SK-N-SH treated with all-trans-retinoic acid at 6 μM for 48 hours (cell line): ENCODE results near the gene ITM2B.

Experiments
- ATAC-seq: fragments of 200-7000 bp; cut with Tn5 transposase; 3 replicates; pipeline ENCODE4 v1.9.1; 2020; ENCODE audit warnings: mild to moderate bottlenecking, moderate library complexity
- ARNTL ChIP-seq: fragments of 450-650 bp; formaldehyde crosslinking; IDR thresholded peaks from 2 replicates; pipeline ENCODE4 v1.5.0; 2020; ENCODE audit warnings: low read depth, mild to moderate bottlenecking, moderate library complexity, borderline replicate concordance
- BACH2 ChIP-seq: fragments of 250-450 bp; sonication (Bioruptor Pico); IDR thresholded peaks from 2 replicates; pipeline ENCODE4 v1.9.0; 2021; ENCODE audit warnings: mild to moderate bottlenecking, borderline replicate concordance
- CSDC2 ChIP-seq: fragments of 250-450 bp; sonication (Bioruptor Pico); IDR thresholded peaks from 2 replicates; pipeline ENCODE4 v1.5.0; 2020; ENCODE audit warnings: mild to moderate bottlenecking, moderate library complexity
- ESRRG ChIP-seq: fragments of 250-450 bp; sonication (Bioruptor Pico); IDR thresholded peaks from 2 replicates; pipeline ENCODE4 v1.6.1; 2021; ENCODE audit warnings: mild to moderate bottlenecking
- ISL1 ChIP-seq: fragments of 250-450 bp; sonication (Bioruptor Pico); IDR thresholded peaks from 2 replicates; pipeline ENCODE4 v2.1.2; 2022; ENCODE audit warnings: mild to moderate bottlenecking, moderate library complexity
- OSR1 ChIP-seq: fragments of 250-450 bp; sonication (Bioruptor Pico); IDR thresholded peaks from 2 replicates; pipeline ENCODE4 v1.8.0; 2022; ENCODE audit warnings: moderate library complexity, mild to moderate bottlenecking, inconsistent platforms
- PPARA ChIP-seq: fragments of 250-450 bp; sonication (Bioruptor Pico); IDR thresholded peaks from 2 replicates; pipeline ENCODE4 v1.5.0; 2020; ENCODE audit warnings: mild to moderate bottlenecking, borderline replicate concordance
- RARB ChIP-seq: fragments of 250-450 bp; sonication (Bioruptor Pico); IDR thresholded peaks from 2 replicates; pipeline ENCODE4 v1.8.0; 2021; ENCODE audit warnings: mild to moderate bottlenecking, moderate library complexity
- SNAI2 ChIP-seq: fragments of 250-450 bp; sonication (Bioruptor Pico); IDR thresholded peaks from 2 replicates; pipeline ENCODE4 v1.5.0; 2020; ENCODE audit warnings: mild to moderate bottlenecking, moderate library complexity
- TCF4 ChIP-seq: fragments of 250-450 bp; sonication (Bioruptor Pico); IDR thresholded peaks from 2 replicates; pipeline ENCODE4 v1.8.0; 2021; ENCODE audit warnings: mild to moderate bottlenecking, moderate library complexity, borderline replicate concordance
- ZFP3 ChIP-seq: fragments of 250-450 bp; sonication (Bioruptor Pico); IDR thresholded peaks from 2 replicates; pipeline ENCODE4 v1.5.0; 2020; ENCODE audit warnings: mild to moderate bottlenecking, moderate library complexity
- ZFP30 ChIP-seq: fragments of 450-650 bp; formaldehyde crosslinking; IDR thresholded peaks from 2 replicates; pipeline ENCODE4 v1.5.0; 2022; ENCODE audit warnings: mild to moderate bottlenecking, moderate library complexity
- ZNF565 ChIP-seq: fragments of 450-650 bp; formaldehyde crosslinking; conservative IDR thresholded peaks from 2 replicates; pipeline ENCODE4 v1.5.0; 2020; ENCODE audit warnings: low read depth, mild to moderate bottlenecking, moderate library complexity
- ZNF70 ChIP-seq: fragments of 450-650 bp; formaldehyde crosslinking; IDR thresholded peaks from 2 replicates; pipeline ENCODE4 v1.5.0; 2020; ENCODE audit warnings: mild to moderate bottlenecking, moderate library complexity
- ZNF8 ChIP-seq: fragments of 450-650 bp; formaldehyde crosslinking; IDR thresholded peaks from 2 replicates; pipeline ENCODE4 v1.5.0; 2020; ENCODE audit warnings: mild to moderate bottlenecking, moderate library complexity
- TF ChIP-seq, protein P1 (sequence below): fragments of 250-450 bp; sonication (Bioruptor Pico); IDR thresholded peaks from 2 replicates; pipeline ENCODE4 v1.8.0; 2020; ENCODE audit warnings: mild to moderate bottlenecking, moderate library complexity, borderline replicate concordance
- TF ChIP-seq, protein P2 (sequence below): fragments of 250-450 bp; sonication (Bioruptor Pico); IDR thresholded peaks from 2 replicates; pipeline ENCODE4 v1.8.0; 2021; ENCODE audit warnings: low read depth, mild to moderate bottlenecking, moderate library complexity, borderline replicate concordance
- TF ChIP-seq, protein P3 (sequence below): fragments of 250-450 bp; sonication (Bioruptor Pico); IDR thresholded peaks from 2 replicates; pipeline ENCODE4 v1.5.1; 2020; ENCODE audit warnings: low read depth, mild to moderate bottlenecking, moderate library complexity
- TF ChIP-seq, protein P4 (sequence below): fragments of 250-450 bp; sonication (Bioruptor Pico); IDR thresholded peaks from 2 replicates; pipeline ENCODE4 v1.5.1; 2021; ENCODE audit warnings: mild to moderate bottlenecking, moderate library complexity
- TF ChIP-seq, protein P5 (sequence below): fragments of 250-450 bp; sonication (Bioruptor Pico); IDR thresholded peaks from 2 replicates; pipeline ENCODE4 v1.5.0; 2020; ENCODE audit warnings: mild to moderate bottlenecking, moderate library complexity

Gene ITM2B

DNA sequence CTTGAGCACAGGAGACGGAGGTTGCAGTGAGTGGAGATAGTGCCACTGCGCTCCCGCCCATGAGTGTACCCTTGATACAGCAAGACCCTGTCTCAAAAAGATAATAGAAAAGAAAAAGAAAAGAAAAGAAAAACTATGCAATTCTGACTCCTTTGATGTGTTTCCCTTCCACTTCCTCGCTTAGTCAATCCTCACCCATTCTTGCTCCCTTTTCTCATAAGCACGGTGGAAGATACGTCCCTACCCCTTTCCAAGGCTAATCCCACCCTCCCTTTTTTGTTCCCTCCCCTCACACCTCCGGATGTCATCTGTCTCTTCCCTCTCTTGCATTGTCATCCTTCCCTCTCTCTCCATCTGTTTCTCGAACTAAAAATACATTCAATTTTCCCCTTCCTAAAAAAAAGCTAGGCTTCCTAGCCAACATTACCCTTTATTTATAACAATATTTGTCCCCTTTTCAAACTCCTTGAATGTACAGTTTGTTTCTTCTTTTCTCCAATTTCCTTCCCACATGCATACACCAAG, 40.5 kb upstream of the ITM2B start:
- no peak for TF ChIP-seq ESRRG (CRISPR knock-in tag)
- no peak for TF ChIP-seq ZFP30 (CRISPR knock-in tag)
- ATAC-seq, result no peak

DNA sequence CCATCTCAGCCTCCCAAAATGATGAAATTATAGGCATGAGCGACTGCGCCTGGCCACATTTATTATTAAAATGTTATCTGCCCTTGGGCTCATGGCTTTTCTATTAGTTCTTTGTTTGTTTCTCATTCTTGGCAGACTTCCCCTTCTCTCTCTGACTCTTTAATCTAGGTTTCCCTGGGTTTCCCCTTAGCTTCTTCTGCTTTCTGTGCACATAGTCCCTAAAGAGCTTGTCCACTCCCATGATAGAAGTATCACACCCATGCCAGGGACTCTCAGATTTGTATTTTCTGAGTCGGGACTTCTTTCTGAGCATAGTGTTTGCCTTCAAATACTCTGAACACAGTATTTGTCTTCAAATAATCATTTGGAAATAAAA, 38.6 kb upstream of the ITM2B start:
- ATAC-seq, result no peak
- TF ChIP-seq SNAI2 (no peak), ISL1 (CRISPR knock-in tag) (no peak), ARNTL (CRISPR knock-in tag) (no peak), BACH2 (CRISPR knock-in tag) (no peak), RARB (CRISPR knock-in tag) (no peak)

DNA sequence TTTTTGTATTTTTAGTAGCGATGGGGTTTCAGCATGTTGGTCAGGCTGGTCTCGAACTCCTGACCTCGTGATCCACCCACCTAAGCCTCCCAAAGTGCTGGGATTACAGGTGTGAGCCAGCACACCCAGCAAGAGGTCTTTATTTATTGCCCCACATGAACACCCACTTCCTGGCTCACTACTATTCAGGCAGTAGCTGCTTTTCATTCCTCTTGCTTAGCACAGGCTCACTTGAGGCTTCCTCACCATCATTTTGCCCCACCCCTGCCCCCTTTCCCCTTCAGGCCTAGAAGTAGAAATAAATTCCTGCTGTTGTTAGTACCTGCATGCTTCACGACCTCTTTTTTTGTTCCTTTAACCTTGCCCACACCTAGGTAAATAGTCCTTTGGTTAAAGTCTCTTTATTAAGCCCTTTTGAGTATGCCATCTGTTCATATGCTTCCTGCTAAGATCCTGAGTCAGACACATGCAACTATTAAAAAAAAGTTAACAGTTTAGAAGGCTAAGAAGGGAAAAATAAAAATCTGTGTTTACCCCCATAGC, 33.5 kb upstream of the ITM2B start:
- no peak for ATAC-seq
- no peak for TF ChIP-seq ESRRG (CRISPR knock-in tag)
- TF ChIP-seq TCF4 (CRISPR knock-in tag), result no peak
- TF ChIP-seq ZNF565 (CRISPR knock-in tag), result no peak
- TF ChIP-seq, protein P1, sequence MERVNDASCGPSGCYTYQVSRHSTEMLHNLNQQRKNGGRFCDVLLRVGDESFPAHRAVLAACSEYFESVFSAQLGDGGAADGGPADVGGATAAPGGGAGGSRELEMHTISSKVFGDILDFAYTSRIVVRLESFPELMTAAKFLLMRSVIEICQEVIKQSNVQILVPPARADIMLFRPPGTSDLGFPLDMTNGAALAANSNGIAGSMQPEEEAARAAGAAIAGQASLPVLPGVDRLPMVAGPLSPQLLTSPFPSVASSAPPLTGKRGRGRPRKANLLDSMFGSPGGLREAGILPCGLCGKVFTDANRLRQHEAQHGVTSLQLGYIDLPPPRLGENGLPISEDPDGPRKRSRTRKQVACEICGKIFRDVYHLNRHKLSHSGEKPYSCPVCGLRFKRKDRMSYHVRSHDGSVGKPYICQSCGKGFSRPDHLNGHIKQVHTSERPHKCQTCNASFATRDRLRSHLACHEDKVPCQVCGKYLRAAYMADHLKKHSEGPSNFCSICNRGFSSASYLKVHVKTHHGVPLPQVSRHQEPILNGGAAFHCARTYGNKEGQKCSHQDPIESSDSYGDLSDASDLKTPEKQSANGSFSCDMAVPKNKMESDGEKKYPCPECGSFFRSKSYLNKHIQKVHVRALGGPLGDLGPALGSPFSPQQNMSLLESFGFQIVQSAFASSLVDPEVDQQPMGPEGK (CRISPR knock-in tag), result no peak
- TF ChIP-seq ZFP3 (CRISPR knock-in tag), result no peak
- no peak for TF ChIP-seq ZFP30 (CRISPR knock-in tag)
- TF ChIP-seq RARB (CRISPR knock-in tag), result no peak
- TF ChIP-seq, protein P2, sequence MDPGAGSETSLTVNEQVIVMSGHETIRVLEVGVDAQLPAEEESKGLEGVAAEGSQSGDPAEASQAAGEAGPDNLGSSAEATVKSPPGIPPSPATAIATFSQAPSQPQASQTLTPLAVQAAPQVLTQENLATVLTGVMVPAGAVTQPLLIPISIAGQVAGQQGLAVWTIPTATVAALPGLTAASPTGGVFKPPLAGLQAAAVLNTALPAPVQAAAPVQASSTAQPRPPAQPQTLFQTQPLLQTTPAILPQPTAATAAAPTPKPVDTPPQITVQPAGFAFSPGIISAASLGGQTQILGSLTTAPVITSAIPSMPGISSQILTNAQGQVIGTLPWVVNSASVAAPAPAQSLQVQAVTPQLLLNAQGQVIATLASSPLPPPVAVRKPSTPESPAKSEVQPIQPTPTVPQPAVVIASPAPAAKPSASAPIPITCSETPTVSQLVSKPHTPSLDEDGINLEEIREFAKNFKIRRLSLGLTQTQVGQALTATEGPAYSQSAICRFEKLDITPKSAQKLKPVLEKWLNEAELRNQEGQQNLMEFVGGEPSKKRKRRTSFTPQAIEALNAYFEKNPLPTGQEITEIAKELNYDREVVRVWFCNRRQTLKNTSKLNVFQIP (CRISPR knock-in tag), result no peak
- TF ChIP-seq, protein P3, sequence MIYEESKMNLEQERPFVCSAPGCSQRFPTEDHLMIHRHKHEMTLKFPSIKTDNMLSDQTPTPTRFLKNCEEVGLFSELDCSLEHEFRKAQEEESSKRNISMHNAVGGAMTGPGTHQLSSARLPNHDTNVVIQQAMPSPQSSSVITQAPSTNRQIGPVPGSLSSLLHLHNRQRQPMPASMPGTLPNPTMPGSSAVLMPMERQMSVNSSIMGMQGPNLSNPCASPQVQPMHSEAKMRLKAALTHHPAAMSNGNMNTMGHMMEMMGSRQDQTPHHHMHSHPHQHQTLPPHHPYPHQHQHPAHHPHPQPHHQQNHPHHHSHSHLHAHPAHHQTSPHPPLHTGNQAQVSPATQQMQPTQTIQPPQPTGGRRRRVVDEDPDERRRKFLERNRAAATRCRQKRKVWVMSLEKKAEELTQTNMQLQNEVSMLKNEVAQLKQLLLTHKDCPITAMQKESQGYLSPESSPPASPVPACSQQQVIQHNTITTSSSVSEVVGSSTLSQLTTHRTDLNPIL (CRISPR knock-in tag), result no peak
- TF ChIP-seq CSDC2 (CRISPR knock-in tag), result no peak
- TF ChIP-seq ZNF8, result no peak
- TF ChIP-seq, protein P4, sequence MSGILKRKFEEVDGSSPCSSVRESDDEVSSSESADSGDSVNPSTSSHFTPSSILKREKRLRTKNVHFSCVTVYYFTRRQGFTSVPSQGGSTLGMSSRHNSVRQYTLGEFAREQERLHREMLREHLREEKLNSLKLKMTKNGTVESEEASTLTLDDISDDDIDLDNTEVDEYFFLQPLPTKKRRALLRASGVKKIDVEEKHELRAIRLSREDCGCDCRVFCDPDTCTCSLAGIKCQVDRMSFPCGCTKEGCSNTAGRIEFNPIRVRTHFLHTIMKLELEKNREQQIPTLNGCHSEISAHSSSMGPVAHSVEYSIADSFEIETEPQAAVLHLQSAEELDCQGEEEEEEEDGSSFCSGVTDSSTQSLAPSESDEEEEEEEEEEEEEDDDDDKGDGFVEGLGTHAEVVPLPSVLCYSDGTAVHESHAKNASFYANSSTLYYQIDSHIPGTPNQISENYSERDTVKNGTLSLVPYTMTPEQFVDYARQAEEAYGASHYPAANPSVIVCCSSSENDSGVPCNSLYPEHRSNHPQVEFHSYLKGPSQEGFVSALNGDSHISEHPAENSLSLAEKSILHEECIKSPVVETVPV, result no peak
- no peak for TF ChIP-seq ZNF70
- TF ChIP-seq ISL1 (CRISPR knock-in tag), result no peak

DNA sequence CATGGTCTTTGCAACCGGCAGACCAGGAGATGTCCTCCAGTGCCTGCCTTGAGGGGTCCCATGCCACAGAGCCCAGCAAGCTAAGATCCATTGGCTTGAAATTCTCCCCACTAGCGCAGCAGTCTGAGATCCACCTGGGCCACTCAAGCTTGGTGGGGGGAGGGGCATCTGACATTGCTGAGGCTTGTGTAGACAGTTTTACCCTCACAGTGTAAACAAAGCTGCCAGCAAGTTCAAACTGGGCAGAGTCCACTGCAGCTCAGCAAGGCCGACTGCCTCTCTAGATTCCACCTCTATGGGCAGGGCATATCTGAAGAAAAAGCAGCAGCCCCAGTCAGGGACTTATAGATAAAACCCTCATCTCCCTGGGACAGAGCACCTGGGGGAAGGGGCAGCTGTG, 32.0 kb upstream of the ITM2B start:
- no peak for ATAC-seq
- TF ChIP-seq PPARA (CRISPR knock-in tag) (no peak), OSR1 (CRISPR knock-in tag) (no peak), ARNTL (CRISPR knock-in tag) (no peak), SNAI2 (no peak), ZNF8 (no peak), CSDC2 (CRISPR knock-in tag) (no peak), BACH2 (CRISPR knock-in tag) (no peak), ISL1 (CRISPR knock-in tag) (no peak), ZNF565 (CRISPR knock-in tag) (no peak), ESRRG (CRISPR knock-in tag) (no peak)
- TF ChIP-seq, protein P5, sequence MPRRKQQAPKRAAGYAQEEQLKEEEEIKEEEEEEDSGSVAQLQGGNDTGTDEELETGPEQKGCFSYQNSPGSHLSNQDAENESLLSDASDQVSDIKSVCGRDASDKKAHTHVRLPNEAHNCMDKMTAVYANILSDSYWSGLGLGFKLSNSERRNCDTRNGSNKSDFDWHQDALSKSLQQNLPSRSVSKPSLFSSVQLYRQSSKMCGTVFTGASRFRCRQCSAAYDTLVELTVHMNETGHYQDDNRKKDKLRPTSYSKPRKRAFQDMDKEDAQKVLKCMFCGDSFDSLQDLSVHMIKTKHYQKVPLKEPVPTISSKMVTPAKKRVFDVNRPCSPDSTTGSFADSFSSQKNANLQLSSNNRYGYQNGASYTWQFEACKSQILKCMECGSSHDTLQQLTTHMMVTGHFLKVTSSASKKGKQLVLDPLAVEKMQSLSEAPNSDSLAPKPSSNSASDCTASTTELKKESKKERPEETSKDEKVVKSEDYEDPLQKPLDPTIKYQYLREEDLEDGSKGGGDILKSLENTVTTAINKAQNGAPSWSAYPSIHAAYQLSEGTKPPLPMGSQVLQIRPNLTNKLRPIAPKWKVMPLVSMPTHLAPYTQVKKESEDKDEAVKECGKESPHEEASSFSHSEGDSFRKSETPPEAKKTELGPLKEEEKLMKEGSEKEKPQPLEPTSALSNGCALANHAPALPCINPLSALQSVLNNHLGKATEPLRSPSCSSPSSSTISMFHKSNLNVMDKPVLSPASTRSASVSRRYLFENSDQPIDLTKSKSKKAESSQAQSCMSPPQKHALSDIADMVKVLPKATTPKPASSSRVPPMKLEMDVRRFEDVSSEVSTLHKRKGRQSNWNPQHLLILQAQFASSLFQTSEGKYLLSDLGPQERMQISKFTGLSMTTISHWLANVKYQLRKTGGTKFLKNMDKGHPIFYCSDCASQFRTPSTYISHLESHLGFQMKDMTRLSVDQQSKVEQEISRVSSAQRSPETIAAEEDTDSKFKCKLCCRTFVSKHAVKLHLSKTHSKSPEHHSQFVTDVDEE (CRISPR knock-in tag), result no peak
- TF ChIP-seq, protein P4, result no peak
- TF ChIP-seq, protein P2 (CRISPR knock-in tag), result no peak
- TF ChIP-seq, protein P1 (CRISPR knock-in tag), result no peak
